Stimulated activated CD4-positive, alpha-beta T cell treated with anti-CD3 and anti-CD28 coated beads, Interleukin-15, amount 100 ng/mL, for 24 hours (primary cell): ENCODE data around the gene ZNF598.

Experiments used
- DNase-seq: peaks from one replicate; pipeline ENCODE4 v3.0.0-alpha.2; 2020

ZNF598 gene

DNA sequence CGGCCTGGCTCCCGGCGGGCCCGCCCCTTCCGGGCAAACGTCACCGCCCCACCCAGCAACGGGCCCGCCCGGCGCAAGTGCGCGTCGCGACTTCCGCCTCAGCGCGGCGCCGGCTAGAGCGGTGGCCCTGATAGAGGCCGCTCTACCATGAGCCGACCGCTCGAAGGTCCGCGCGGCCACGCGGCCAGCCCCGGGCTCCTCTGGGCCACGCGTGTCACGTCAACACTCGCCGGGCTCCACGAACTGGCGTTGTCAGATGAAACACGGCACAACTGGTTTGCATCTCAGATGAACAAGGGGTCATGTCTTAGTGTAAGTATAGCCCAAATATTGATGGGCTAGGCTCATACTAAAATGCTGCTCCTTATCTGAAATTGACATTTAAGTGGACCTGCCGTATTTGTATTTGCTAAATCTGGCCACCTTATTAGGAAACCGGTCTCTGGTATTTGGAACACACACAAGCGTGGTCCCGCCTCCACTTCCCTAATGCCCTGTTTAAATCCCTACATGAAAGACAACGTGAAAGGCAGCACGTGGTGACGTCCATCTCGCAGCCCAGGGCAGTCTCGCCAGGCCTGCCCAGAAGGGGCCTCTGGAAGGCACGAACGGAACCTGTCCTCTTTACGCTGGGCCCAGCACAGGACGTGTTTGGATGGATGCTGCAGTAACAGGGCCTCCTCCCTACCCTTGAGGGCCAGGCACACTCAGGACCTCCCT is at the start of gene ZNF598:
ZNF598 (minus strand) TSS at position 31 of the 720 bp plus-strand sequence.
- DNase-seq: peak; percentile 86

DNA sequence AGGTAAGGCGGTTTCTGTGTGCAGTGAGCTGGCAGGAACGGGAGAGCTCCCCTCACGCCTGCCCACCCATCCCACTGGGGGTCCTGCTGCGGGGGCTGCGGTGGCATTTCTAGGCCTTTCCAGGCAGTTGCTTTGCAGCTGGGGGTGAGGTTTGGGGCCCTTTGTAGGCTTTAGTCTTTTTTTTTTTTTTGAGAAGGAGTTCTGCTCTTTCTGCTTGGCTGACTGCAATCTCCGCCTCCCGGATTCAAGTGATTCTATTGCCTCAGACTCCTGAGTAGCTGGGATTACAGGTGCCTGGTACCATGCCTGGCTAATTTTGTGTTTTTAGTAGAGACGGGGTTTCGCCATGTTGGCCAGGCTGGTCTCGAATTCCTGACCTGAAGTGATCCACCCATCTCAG is 49.3 kb upstream of the ZNF598 start:
- no peak for DNase-seq

DNA sequence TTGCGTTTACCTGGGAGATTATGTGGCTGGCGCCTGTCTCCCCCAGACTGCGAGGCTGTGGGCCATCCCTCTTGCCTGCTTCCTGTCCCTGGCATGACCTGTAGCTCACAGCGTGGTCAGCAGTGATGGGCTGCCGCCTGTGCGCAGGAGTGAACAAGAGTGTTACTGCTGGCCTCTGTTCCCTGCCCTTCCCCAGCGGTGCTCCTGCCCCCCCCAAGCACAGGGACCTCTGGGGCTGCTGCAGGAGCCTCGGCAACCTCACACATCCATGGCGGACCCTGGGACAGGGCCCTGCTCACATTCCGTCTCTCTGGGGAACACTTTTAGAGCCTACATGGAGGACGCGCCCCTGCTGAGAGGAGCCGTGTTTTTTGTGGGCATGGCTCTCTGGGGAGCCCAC is 48.8 kb upstream of the ZNF598 start:
- DNase-seq: no peak

DNA sequence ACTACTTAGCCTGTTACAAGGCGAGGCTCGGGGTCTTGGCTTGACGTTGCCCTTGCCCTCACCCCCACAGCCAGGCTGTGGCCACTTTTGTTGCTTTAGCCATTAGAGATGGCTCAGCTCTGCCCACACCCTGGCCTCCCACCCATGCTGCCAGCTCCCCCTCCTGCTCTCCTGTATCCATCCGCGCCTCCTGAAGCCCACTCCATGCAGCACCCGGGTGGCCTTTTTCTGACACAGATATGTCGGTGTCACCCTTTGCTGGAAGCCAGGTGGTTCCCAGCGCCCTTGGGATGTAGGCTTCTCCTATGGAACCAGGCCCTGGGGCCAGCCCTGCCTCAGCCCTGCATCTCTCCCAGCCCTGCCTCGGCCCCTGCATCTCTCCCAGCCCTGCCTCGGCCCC is 47.8 kb upstream of the ZNF598 start:
- no peak for DNase-seq

DNA sequence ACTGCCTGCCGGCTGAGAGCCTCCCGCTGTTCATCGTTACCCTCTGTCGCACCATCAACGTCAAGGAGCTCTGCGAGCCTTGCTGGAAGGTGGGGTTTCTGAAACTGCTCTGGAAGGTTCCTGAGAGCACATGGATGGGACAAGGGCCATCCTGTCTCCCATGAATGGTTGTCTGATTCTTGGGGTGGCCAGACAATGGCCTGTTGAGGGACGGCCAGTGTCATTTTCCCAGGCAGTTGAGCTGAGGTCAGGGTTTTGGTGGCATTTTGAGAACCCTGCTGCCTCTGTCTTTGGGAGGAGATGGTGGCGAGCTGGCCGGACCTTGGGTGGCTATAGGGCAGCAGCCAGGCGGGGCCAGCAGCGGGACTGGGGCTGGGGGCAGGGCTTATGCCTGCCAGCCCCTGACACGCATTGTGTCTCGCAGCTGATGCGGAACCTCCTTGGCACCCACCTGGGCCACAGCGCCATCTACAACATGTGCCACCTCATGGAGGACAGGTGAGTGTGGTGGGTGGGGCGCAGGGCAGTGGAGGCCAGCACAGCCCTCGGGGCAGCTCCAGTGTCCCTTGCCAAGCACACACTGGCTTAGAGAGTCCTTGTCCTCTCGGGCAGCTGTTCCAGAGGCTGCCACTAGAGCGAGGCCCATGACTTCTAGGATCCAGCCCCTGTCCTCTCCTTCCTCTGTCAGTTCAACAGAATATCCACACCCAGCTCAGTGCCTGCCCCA is 47.2 kb upstream of the ZNF598 start:
- DNase-seq: no peak

DNA sequence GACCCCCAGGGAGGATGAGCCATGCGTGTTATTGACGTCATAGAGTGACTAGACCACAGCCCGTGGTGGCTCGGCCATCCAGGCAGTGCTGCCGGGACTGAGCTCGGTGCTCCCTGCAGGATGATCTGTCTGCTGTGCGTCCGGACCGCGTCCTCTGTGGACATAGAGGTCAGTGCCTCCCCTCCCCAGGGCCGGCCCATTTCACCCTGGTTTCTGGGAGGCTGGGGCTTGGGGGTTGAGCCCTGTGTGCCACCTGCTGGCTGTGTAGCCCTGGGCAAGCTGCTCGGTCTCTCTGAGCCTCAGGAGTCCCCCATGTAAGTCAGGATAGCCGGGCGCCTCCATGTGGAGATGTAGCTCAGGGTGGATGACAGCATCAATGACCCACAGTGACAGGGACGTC is 46.5 kb upstream of the ZNF598 start:
- no peak for DNase-seq

DNA sequence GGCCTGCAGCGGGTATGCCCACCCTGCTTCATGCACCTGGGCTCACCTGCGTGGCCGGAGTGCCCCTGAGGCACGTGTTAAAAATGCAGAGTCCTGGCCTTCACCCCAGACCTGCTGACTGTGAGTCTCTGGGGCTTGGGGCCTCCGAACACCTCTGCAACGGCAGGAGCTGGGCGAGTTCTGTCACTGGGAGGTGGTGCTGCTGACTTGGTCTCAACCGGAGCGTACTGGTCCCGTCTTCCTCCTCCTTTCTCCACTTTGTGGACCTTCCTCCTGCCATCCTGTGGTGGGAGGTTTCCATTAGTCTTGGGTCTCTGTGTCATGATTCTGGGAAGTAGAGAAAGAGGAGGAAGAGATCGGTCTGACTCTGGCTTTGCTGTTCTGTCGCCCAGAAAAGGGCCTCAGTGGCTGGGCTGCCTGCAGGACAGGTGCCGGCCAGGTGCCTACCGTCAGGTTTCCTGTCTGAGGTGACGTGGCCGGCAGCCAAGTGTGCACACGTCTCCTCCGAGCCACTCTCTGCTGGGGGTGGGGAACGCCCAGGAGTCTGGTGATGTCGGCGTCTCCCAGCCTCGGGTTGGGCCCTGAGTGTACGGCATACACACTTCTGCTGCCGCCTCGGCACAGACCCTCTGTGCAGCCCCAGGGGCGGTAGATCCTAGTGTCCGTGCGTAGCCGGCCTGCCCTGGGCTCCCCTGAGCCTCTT is 45.1 kb upstream of the ZNF598 start:
- DNase-seq: no peak

DNA sequence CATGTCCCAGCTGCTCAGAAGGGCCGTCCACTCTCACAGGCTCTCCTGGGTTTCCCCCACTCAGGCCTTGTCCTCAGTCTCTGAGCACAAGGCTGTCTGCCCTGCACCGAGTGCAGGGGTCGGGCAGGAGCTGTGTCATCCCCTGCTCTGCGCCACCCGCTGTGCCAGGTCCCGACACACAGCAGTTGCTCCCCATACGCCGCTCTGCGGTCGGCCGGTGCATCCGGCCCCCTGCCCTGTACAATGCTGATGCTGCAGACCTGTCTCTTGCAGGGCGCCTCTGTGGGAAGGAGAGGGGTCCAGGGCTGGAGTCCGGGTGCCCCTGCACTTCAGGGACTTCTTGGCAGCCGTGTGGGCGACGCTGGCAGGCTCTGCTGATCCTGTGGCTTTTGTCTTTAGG is 44.3 kb upstream of the ZNF598 start:
- DNase-seq: no peak

DNA sequence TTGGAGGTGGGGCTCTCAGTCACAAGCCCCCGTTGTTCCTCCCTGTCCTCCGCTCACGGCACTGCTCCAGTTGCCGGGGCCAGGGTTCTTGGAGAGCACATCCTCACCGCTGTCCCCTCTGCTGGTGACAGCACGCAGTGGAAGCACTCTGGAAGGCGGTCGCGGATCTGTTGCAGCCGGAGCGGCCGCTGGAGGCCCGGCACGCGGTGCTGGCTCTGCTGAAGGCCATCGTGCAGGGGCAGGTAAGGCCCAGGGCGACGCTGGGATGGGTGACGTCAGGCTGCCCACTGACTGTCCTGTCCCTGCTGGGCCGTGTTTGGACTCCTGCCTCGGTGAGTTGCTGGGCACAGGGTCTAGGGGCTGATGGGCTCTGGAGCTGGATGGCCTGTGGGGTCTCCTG is 43.6 kb upstream of the ZNF598 start:
- no peak for DNase-seq

DNA sequence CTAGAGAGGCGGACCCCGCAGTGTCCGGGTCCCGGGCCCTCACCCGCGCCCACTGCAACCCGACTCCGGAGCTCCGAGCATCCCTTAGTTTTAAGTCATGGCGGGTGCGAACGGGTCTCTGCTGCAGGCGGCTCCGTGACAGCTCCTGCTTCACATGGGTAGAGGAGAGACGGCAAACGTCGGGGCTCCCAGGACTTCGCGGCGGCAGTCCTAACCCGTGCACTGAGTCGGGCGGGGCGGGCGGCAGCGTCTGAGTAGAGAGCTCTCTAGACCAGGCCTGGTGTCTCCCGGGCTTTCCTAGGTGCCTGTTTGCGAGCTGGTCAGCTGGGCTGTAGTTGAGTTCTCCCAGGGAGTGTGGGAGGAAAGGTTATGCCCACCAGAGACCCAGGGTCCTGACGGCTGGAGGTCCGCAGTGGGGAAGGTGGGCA is 38.5 kb upstream of the ZNF598 start:
- DNase-seq: no peak

DNA sequence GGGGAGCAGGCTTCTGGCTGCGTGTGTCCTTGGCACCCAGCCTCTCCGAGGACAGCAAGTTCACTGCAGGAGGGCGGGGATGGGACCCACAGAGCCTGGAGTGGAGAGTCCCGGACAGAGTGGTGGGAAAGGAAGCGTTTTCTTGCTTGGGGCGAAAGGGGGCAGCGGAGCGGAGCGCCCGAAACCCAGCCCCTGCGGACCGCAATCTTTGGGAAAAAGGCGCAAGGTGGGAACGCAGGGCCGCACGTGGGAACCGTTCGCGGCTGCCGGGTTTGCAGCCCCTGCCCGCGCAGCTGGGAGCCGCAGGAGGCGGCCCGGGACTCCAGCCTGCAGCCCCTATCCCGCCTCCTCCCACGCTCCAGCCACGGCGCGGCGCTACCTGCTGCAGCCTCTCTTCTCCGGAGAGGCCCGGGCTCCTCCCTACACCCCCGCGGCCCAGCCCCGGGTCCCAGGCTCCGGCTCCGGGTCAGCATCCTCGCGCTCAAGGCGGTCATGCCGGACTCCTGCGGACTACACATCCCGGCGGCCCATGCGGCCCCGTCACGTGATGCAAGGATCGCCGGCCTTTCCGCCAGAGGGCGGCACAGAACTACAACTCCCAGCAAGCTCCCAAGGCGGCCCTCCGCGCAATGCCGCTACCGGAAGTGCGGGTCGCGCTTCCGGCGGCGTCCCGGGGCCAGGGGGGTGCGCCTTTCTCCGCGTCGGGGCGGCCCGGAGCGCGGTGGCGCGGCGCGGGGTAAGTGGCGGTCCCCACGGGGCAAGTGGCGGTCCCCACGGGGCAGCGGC is 37.9 kb upstream of the ZNF598 start, which contains the start of the genes NTHL1 and TSC2:
NTHL1 (minus strand) TSS at position 505 of the 786 bp plus-strand sequence; CDS start at position 494, 11 bp downstream.
TSC2 (plus strand) TSS at position 656 of the 786 bp plus-strand sequence. CDS start 631 bp downstream, outside the sequence.
- peak; percentile 97 for DNase-seq

DNA sequence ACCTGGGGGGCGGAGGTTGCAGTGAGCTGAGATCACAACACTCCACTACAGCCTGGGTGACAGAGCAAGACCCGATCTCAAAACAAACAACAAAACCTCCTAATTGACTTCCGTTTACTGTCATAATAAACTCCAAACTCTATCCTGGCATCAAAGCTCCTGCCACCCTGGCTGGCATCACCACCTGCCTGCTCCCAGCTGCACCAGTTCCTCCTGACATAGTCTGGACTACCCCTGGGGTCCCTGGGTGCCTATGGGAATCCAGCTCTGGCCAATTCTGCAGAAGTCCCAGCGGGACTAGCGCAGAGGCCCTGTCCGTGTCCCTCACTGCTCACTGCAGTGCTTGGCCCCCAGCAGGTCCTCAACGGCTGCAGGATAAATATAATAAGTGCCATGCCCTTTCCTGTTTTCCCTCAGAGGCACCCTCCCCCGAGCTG is 37.3 kb upstream of the ZNF598 start:
- DNase-seq: no peak

DNA sequence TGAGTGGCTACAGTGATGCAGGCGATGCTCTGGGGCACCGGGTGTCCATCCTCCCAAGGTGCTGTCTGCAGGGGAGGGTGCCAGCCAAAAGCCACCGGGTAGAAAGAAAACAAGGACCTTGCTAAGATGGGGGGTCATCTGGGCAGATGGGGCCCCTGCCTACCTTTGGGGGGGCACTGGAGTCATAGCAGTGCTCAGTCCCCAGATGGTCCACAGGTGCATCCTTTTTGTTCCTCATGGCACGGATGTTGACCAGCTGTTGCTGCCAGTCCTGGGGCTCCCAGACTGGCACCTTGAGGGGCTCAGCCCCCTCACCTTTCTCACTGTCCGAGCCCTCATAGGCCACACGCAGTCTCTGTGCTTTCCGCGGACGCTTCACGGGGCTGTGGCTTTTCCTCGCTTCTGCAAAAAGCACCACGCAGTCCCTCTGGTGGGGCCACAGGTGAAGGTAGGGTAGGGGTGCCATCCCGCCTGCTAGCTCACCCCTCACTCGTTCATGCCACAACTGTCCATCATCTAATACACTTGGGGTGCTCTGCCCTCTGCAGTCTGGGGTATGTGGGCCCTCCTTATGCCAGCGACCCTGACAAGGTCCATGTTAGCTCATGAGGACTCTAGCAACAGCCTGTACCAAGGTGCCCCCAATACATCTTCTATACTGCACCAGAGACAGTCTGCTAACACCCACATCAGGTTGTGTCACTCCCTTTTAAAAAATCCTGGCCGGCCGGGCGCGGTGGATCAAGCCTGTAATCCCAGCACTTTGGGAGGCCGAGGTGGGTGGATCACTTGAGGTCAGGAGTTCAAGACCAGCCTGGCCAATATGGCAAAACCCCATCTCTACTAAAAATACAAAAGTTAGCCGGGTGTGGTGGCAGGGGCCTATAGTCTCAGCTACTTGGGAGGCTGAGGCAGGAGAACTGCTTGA is 36.6 kb upstream of the ZNF598 start:
- DNase-seq: no peak

DNA sequence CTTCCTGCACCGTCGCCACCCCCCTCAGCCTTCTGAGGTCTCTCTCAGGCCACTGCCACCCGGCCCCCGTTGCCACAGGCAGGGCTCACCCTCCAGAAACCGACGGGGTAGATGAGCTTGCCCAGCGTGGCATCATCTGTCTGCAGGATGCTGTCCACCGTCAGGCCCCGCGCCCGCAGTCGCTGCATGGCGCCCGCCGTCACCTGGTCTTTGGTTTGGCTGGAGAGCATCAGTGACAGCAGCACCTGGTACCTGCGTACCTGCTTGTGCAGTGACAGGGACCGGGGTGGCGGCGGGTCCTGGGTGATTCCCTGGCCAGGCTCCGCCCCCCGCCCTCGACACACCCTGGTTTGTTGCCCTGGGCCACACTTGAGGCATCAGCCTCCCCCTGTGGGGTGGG is 34.9 kb upstream of the ZNF598 start:
- DNase-seq: no peak

DNA sequence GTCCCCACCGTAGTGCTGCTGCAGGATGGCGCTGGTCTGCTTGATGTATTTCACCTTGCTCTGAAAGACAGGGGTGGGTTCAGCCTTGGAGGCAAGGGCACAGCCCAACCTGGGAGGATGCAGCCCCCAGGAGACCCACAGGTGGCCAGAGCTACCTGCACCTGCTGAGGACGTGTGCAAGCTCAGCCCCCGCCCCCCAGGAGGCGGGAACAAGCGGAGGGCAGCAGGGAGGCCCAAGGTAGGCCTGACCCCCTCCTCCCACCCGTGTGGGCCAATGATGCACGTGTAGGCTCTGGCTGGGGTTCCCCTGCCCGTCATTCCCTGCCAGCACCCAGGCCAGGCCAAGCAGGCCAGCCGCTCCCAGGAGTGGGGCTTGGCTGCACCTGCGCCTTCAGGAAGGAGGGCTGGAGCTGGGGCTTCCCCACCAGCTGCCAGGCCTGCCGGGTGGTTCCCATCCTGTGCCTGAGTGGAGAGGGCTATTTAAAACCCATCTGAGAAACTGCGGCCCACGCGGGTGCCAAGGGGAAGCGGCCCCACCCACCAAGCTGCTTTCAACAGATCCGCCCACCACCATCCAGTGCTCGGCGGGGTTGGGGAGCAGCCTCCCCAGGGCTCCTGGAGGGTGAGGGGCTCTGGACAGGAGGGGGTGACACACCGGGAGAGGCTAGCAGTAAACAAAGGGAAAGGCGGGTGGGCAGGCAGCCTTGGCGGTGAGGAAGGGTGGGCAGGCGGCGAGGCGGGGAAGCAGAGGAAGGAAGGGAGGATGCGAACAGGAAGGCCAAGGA is 34.2 kb upstream of the ZNF598 start:
- DNase-seq: no peak

DNA sequence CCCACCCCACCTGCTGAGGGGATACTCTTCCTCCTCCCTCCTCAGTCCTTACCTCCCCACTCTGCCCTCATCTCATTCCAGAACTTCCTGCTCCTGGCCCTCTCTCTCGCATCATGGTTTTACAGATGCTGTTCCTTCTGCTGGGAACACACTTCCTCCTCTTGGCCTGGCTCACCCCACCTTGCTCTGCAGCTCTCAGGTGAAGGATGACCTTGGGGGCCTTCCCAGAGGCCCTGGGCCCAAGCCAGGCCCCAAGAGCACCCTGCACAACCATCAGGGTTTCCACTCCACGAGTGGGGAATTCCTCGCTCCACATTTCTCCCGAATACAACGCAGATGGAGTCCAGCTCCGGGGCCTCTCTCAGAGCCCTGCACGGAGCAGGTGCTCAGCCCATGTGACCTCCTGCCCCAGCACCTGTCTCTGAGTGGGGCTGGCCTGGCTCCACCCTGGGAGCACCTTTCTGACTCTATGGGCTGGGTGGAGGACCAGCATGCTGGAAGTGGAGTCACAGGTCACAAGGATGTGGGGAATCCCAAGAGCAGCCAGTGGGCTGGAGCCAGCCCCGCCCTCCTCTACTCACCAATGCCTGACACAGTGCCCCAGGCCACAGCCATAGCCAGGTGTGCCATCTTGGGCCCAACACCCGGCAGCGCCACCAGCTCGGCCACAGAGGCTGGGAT is 33.5 kb upstream of the ZNF598 start:
- no peak for DNase-seq

DNA sequence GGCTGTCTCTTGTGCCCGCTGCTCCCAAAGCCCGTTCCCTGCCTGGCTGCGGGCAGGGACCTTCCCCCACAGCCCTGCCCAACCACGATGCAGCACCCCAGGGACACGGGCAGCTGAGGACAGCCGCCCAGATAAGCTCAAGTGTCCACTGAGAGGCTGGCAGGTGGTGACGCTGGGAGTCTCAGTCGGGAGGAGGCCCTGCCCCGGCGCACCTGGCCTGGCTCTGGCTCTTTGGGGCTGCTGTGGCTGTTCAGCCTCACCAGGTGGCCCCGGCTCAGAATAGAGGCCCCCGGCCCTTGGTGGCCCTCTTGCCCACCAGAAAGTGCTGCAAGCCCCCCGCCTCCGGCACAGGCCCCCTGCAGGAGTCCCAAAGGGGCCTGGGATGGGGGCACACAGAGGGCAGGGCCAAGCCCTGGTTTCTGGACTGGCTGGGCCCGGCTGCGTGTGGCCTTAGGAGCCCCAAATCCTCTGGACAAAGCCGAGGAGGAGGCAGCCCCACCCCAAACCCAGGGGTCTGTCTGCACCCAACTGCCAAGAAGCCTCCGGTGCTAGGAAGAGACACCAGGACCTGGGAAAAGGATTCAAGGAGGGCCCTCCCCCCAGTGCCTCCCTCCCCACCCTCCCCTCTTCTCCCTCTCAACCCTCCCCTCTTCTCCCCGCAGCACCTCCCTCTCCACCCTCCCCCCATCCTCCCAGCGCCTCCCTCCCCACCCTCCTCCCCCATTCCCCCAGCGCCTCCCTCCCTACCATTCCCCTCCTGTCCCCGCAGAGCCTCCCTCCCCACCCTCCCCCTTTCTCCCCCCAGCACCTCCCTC is 32.8 kb upstream of the ZNF598 start:
- DNase-seq: no peak

DNA sequence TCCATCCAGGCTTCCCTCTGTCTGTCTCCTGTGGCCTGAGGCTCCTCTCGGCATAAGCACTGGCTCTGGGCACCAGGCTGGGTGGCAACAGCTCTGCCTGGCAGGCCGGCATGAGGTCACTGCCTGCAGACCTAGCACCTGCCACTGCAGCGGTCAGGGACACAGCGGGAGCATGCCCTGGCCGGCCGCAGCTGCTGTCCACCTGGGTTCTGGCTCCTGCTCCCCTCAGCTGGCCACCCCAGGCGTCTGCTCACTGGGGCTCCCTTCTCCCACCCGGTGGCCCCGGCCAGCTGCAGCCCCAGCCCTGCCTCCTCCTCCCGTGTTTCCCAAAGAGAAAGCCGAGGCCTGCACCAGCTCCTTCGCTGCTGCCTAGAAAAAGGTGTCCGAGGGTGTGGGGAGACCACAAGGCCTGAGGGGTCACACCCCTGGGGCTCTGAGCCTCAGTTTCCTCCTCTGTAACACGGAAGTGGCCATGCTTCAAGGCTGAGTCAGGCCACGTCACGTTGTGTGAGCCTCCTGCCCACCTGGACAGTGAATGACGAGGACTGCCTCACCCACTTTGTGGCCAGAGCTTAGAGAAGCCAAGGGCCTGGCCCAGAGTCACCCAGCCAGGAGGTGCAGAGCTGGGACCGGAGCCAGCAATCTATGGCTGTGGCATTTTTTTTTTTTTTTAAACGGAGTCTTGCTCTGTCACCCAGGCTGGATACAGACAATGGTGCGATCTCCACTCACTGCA is 31.3 kb upstream of the ZNF598 start:
- DNase-seq: no peak
